HEK293 (cell line): ENCODE results near the gene EIF5B.

Experiments used
- CTCF ChIA-PET: fragments of 350-600 bp; formaldehyde crosslinking; extraction: SDS; loops from one replicate; lab custom pipeline; 2021; ENCODE audit warnings: antibody characterized with exemption; lab: Yijun Ruan, JAX
- POLR2A ChIA-PET: fragments of 300-600 bp; formaldehyde crosslinking; extraction: SDS; loops from one replicate; lab custom pipeline; 2020; ENCODE audit warnings: antibody characterized with exemption, inconsistent platforms; lab: Yijun Ruan, JAX
- H3K27ac ChIP-seq: fragments of 200-500 bp; sonication (Bioruptor generic); 2 replicates; pipeline ENCODE4 v1.5.1; 2014; ENCODE audit warnings: low read depth, low read length, control low read depth, inconsistent platforms; ENCODE audit errors: extremely low read depth
- H3K36me3 ChIP-seq, 2 experiments: fragments of 200-500 bp in 1 of 2; sonication (Bioruptor generic) in 1 of 2; 1 replicate in 1 of 2; 2 replicates in 1 of 2; pipeline ENCODE4 v1.5.1; 2014 to 2017; ENCODE audit warnings: inconsistent platforms in 2 of 2, low read length in 2 of 2; ENCODE audit not compliant: control insufficient read depth in 2 of 2, insufficient read depth in 1 of 2
- H3K4me1 ChIP-seq: fragments of 200-500 bp; sonication (Bioruptor generic); 2 replicates; pipeline ENCODE4 v1.5.1; 2014; ENCODE audit warnings: mild to moderate bottlenecking, low read length, inconsistent platforms; ENCODE audit not compliant: control insufficient read depth, insufficient read depth
- H3K4me3 ChIP-seq: 2 replicates; pipeline ENCODE4 v1.5.1; 2011; ENCODE audit warnings: low read depth, mild to moderate bottlenecking, control low read depth, low read length, moderate library complexity
- H3K9me3 ChIP-seq: fragments of 200-500 bp; sonication (Bioruptor generic); 2 replicates; pipeline ENCODE4 v1.5.1; 2014; ENCODE audit warnings: low read depth, low read length, inconsistent platforms; ENCODE audit not compliant: control insufficient read depth, insufficient read depth
- GFI1B ChIP-seq: fragments of 450-650 bp; formaldehyde crosslinking; IDR thresholded peaks from 2 replicates; pipeline ENCODE4 v1.5.1; 2016; ENCODE audit warnings: missing biosample characterization, missing genetic modification characterization
- ZBTB7A ChIP-seq: fragments of 450-650 bp; formaldehyde crosslinking; IDR thresholded peaks from 2 replicates; pipeline ENCODE4 v1.5.1; 2016; ENCODE audit warnings: low read depth, missing biosample characterization, missing genetic modification characterization
- ZNF138 ChIP-seq: fragments of 450-650 bp; formaldehyde crosslinking; IDR thresholded peaks from 2 replicates; pipeline ENCODE4 v1.5.1; 2016; ENCODE audit warnings: missing biosample characterization, missing genetic modification characterization, borderline replicate concordance
- ZNF157 ChIP-seq: fragments of 450-650 bp; formaldehyde crosslinking; IDR thresholded peaks from 2 replicates; pipeline ENCODE4 v1.5.1; 2016; ENCODE audit warnings: missing biosample characterization, missing genetic modification characterization
- ZNF274 ChIP-seq, 2 experiments: fragments of 200-500 bp in 1 of 2; fragments of 450-650 bp in 1 of 2; sonication (Bioruptor generic) in 1 of 2; formaldehyde crosslinking in 1 of 2; IDR thresholded peaks; 2 replicates each; pipeline versions ENCODE4 v1.5.1 to v1.6.1; 2014 to 2016; ENCODE audit warnings: borderline replicate concordance in 1 of 2, inconsistent platforms in 1 of 2, low read length in 1 of 2, missing biosample characterization in 1 of 2, missing genetic modification characterization in 1 of 2
- ZNF335 ChIP-seq: fragments of 450-650 bp; formaldehyde crosslinking; conservative IDR thresholded peaks from 2 replicates; pipeline ENCODE4 v1.5.1; 2016; ENCODE audit warnings: missing biosample characterization, missing genetic modification characterization
- ZNF366 ChIP-seq: fragments of 450-650 bp; formaldehyde crosslinking; conservative IDR thresholded peaks from 2 replicates; pipeline ENCODE4 v1.5.1; 2016; ENCODE audit warnings: missing biosample characterization, missing genetic modification characterization
- ZNF544 ChIP-seq: fragments of 450-650 bp; formaldehyde crosslinking; IDR thresholded peaks from 2 replicates; pipeline ENCODE4 v1.5.0; 2017; ENCODE audit warnings: missing biosample characterization, missing genetic modification characterization
- ZNF621 ChIP-seq: fragments of 450-650 bp; formaldehyde crosslinking; IDR thresholded peaks from 2 replicates; pipeline ENCODE4 v1.5.1; 2017; ENCODE audit warnings: missing biosample characterization, missing genetic modification characterization
- ZNF843 ChIP-seq: fragments of 450-650 bp; formaldehyde crosslinking; IDR thresholded peaks from 2 replicates; pipeline ENCODE4 v1.5.1; 2016; ENCODE audit warnings: missing biosample characterization, missing genetic modification characterization
- ZSCAN23 ChIP-seq: fragments of 450-650 bp; formaldehyde crosslinking; IDR thresholded peaks from 2 replicates; pipeline ENCODE4 v1.5.1; 2016; ENCODE audit warnings: missing biosample characterization, missing genetic modification characterization
- ZSCAN30 ChIP-seq: fragments of 450-650 bp; IDR thresholded peaks from 2 replicates; pipeline ENCODE4 v1.5.1; 2018; ENCODE audit warnings: missing biosample characterization, mild to moderate bottlenecking, missing genetic modification characterization, moderate library complexity
- TF ChIP-seq, protein P1 (sequence below): fragments of 450-650 bp; formaldehyde crosslinking; IDR thresholded peaks from 2 replicates; pipeline ENCODE4; 2016; ENCODE audit warnings: missing biosample characterization, missing genetic modification characterization
- TF ChIP-seq, protein P2 (sequence below): fragments of 450-650 bp; formaldehyde crosslinking; IDR thresholded peaks from 2 replicates; pipeline ENCODE4 v1.5.1; 2016; ENCODE audit warnings: missing biosample characterization, missing genetic modification characterization
- TF ChIP-seq, protein P3 (sequence below): fragments of 450-650 bp; formaldehyde crosslinking; IDR thresholded peaks from 2 replicates; pipeline ENCODE4 v1.5.1; 2017; ENCODE audit warnings: missing biosample characterization, missing genetic modification characterization
- TF ChIP-seq, protein P4 (sequence below): fragments of 450-650 bp; formaldehyde crosslinking; IDR thresholded peaks from 2 replicates; pipeline ENCODE4 v1.5.1; 2017; ENCODE audit warnings: missing biosample characterization, missing genetic modification characterization

Gene EIF5B

DNA sequence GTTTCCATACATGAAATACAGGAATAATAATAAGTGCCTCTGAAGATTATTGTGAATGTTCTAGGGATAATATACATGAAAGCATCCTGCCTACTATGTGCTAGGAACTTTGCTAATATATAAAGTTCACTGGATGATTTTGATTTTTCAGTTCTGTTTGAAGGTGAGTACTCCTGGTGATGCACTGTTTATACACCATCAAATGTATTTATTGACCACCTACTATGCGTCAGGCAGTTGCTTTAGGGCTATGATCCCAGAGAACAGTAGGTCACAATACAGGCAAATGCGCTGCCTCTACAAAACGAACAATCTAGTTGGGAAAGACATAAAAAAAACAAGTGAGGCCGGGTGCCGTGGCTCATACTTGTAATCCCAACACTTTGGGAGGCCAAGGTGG lies 11.8 kb upstream of the EIF5B start:
- H3K9me3 ChIP-seq, result no peaks in the 10 kb centered on the region
- POLR2A ChIA-PET, result no interaction called here
- H3K4me3 ChIP-seq, result no peak overlapping the region
- H3K4me1 ChIP-seq, result no peaks in the 10 kb centered on the region
- no peak for TF ChIP-seq ZSCAN23
- TF ChIP-seq, protein P1, sequence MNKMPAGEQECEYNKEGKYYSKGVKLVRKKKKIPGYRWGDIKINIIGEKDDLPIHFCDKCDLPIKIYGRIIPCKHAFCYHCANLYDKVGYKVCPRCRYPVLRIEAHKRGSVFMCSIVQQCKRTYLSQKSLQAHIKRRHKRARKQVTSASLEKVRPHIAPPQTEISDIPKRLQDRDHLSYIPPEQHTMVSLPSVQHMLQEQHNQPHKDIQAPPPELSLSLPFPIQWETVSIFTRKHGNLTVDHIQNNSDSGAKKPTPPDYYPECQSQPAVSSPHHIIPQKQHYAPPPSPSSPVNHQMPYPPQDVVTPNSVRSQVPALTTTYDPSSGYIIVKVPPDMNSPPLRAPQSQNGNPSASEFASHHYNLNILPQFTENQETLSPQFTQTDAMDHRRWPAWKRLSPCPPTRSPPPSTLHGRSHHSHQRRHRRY (tag by site-specific recombination), result no peak
- no peak for TF ChIP-seq ZSCAN30 (tag by site-specific recombination)
- TF ChIP-seq ZNF138, result no peak
- TF ChIP-seq ZNF366 (tag by site-specific recombination), result no peak
- no peak for TF ChIP-seq ZNF157 (tag by site-specific recombination)
- TF ChIP-seq, protein P2, sequence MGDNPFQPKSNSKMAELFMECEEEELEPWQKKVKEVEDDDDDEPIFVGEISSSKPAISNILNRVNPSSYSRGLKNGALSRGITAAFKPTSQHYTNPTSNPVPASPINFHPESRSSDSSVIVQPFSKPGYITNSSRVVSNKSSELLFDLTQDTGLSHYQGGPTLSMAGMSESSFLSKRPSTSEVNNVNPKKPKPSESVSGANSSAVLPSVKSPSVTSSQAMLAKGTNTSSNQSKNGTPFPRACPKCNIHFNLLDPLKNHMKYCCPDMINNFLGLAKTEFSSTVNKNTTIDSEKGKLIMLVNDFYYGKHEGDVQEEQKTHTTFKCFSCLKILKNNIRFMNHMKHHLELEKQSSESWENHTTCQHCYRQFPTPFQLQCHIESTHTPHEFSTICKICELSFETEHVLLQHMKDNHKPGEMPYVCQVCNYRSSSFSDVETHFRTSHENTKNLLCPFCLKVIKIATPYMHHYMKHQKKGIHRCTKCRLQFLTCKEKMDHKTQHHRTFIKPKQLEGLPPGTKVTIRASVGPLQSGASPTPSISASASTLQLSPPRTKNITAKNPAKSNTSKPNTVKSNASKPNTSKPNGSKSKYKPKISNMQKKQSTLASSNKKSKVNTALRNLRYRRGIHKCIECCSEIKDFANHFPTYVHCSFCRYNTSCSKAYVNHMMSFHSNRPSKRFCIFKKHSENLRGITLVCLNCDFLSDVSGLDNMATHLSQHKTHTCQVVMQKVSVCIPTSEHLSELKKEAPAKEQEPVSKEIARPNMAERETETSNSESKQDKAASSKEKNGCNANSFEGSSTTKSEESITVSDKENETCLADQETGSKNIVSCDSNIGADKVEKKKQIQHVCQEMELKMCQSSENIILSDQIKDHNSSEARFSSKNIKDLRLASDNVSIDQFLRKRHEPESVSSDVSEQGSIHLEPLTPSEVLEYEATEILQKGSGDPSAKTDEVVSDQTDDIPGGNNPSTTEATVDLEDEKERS, result no peak
- TF ChIP-seq ZNF335 (tag by site-specific recombination), result no peak
- TF ChIP-seq, protein P3, sequence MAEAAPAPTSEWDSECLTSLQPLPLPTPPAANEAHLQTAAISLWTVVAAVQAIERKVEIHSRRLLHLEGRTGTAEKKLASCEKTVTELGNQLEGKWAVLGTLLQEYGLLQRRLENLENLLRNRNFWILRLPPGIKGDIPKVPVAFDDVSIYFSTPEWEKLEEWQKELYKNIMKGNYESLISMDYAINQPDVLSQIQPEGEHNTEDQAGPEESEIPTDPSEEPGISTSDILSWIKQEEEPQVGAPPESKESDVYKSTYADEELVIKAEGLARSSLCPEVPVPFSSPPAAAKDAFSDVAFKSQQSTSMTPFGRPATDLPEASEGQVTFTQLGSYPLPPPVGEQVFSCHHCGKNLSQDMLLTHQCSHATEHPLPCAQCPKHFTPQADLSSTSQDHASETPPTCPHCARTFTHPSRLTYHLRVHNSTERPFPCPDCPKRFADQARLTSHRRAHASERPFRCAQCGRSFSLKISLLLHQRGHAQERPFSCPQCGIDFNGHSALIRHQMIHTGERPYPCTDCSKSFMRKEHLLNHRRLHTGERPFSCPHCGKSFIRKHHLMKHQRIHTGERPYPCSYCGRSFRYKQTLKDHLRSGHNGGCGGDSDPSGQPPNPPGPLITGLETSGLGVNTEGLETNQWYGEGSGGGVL (tag by site-specific recombination), result no peak
- TF ChIP-seq ZBTB7A, result no peak
- no peak for TF ChIP-seq ZNF621 (tag by site-specific recombination)
- TF ChIP-seq ZNF843 (tag by site-specific recombination), result no peak
- TF ChIP-seq ZNF274 (IDR thresholded peaks at IDR 0.05; ENCODE audit: low read length), result no peak
- no peak for TF ChIP-seq ZNF274 (tag by site-specific recombination; IDR thresholded peaks at IDR 0.05; ENCODE audit: borderline replicate concordance)
- no peak for TF ChIP-seq ZNF544
- TF ChIP-seq, protein P4, sequence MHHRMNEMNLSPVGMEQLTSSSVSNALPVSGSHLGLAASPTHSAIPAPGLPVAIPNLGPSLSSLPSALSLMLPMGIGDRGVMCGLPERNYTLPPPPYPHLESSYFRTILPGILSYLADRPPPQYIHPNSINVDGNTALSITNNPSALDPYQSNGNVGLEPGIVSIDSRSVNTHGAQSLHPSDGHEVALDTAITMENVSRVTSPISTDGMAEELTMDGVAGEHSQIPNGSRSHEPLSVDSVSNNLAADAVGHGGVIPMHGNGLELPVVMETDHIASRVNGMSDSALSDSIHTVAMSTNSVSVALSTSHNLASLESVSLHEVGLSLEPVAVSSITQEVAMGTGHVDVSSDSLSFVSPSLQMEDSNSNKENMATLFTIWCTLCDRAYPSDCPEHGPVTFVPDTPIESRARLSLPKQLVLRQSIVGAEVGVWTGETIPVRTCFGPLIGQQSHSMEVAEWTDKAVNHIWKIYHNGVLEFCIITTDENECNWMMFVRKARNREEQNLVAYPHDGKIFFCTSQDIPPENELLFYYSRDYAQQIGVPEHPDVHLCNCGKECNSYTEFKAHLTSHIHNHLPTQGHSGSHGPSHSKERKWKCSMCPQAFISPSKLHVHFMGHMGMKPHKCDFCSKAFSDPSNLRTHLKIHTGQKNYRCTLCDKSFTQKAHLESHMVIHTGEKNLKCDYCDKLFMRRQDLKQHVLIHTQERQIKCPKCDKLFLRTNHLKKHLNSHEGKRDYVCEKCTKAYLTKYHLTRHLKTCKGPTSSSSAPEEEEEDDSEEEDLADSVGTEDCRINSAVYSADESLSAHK (tag by site-specific recombination), result no peak
- TF ChIP-seq GFI1B, result no peak
- H3K27ac ChIP-seq, result no peak overlapping the region
- peaks cover 78 to 84% of the 10 kb centered on the region in 2 experiments for H3K36me3 ChIP-seq
- CTCF ChIA-PET, result no interaction called here
